Activated T-cell treated with anti-CD3 and anti-CD28 coated beads, Interleukin-2, amount 50 U/mL, for 24 hours (primary cell): Measurements from ENCODE around the gene FAM32A.

Source experiments
- DNase-seq: peaks from one replicate; pipeline ENCODE4 v3.0.0-alpha.2; 2020
- H3K27ac Mint-ChIP-seq: 2 replicates; pipeline ENCODE4 v1.8.0; 2020; ENCODE audit warnings: mild to moderate bottlenecking, mixed read lengths
- H3K27me3 Mint-ChIP-seq: 2 replicates; pipeline ENCODE4 v1.8.0; 2020; ENCODE audit warnings: mixed read lengths
- H3K36me3 Mint-ChIP-seq: 2 replicates; pipeline ENCODE4 v1.8.0; 2020; ENCODE audit warnings: low read depth, mixed read lengths
- H3K4me1 Mint-ChIP-seq: 2 replicates; pipeline ENCODE4 v1.8.0; 2020; ENCODE audit warnings: low read depth, mixed read lengths
- H3K4me3 Mint-ChIP-seq: 2 replicates; pipeline ENCODE4 v1.8.0; 2020; ENCODE audit warnings: mild to moderate bottlenecking, moderate library complexity, mixed read lengths
- H3K9me3 Mint-ChIP-seq: 2 replicates; pipeline ENCODE4 v1.8.0; 2020; ENCODE audit warnings: mixed read lengths

FAM32A gene

GRCh38 chr19:16217716-16218451 is 32.7 kb downstream of the FAM32A start:
- no peak for DNase-seq
- Mint-ChIP-seq H3K27me3 (no peaks in the 10 kb centered on the region), H3K4me3 (no peak overlapping the region), H3K9me3 (peaks cover 15% of the 10 kb centered on the region), H3K36me3 (peaks cover 91% of the 10 kb centered on the region), H3K4me1 (peaks cover 49% of the 10 kb centered on the region), H3K27ac (peak overlapping the region; percentile 71)

- no peak overlapping the region for H3K4me3 Mint-ChIP-seq
- H3K27ac Mint-ChIP-seq: peak overlapping the region; percentile 71
- H3K4me1 Mint-ChIP-seq: peaks cover 44% of the 10 kb centered on the region
- no peak for DNase-seq
- H3K27me3 Mint-ChIP-seq: no peaks in the 10 kb centered on the region
- H3K36me3 Mint-ChIP-seq: peaks cover 92% of the 10 kb centered on the region
- H3K9me3 Mint-ChIP-seq: peaks cover 15% of the 10 kb centered on the region
Measured at GRCh38 chr19:16218851-16219250, 33.6 kb downstream of the FAM32A start.

- Mint-ChIP-seq H3K4me3 (no peak overlapping the region), H3K27ac (no peak overlapping the region), H3K27me3 (no peaks in the 10 kb centered on the region), H3K36me3 (peaks cover 91% of the 10 kb centered on the region), H3K4me1 (peaks cover 15% of the 10 kb centered on the region), H3K9me3 (peaks cover 15% of the 10 kb centered on the region)
- DNase-seq: no peak
Measured at GRCh38 chr19:16222806-16223205, 37.6 kb downstream of the FAM32A start.

GRCh38 chr19:16223746-16224145 is 38.5 kb downstream of the FAM32A start:
- Mint-ChIP-seq H3K36me3 (peaks cover 91% of the 10 kb centered on the region), H3K4me3 (no peak overlapping the region)

GRCh38 chr19:16224293-16225045 is 39.3 kb downstream of the FAM32A start:
- Mint-ChIP-seq H3K36me3 (peaks cover 91% of the 10 kb centered on the region), H3K4me1 (peaks cover 2% of the 10 kb centered on the region), H3K27ac (no peak overlapping the region), H3K4me3 (no peak overlapping the region), H3K9me3 (peaks cover 12% of the 10 kb centered on the region), H3K27me3 (no peaks in the 10 kb centered on the region)
- no peak for DNase-seq

More at GRCh38 chr19:16223746-16224145, 38.5 kb downstream of the FAM32A start:
- H3K9me3 Mint-ChIP-seq: peaks cover 15% of the 10 kb centered on the region
- peaks cover 6% of the 10 kb centered on the region for H3K4me1 Mint-ChIP-seq
- DNase-seq: no peak
- H3K27ac Mint-ChIP-seq: no peak overlapping the region
- no peaks in the 10 kb centered on the region for H3K27me3 Mint-ChIP-seq

- Mint-ChIP-seq H3K27me3 (no peaks in the 10 kb centered on the region), H3K36me3 (peaks cover 91% of the 10 kb centered on the region), H3K4me3 (no peak overlapping the region), H3K9me3 (peaks cover 8% of the 10 kb centered on the region), H3K27ac (peak overlapping the region; percentile 47), H3K4me1 (peaks cover 2% of the 10 kb centered on the region)
- no peak for DNase-seq
Measured at GRCh38 chr19:16225279-16226183, 40.3 kb downstream of the FAM32A start.

GRCh38 chr19:16226184-16226591 is 41.0 kb downstream of the FAM32A start:
- Mint-ChIP-seq H3K27ac (peak overlapping the region; percentile 47), H3K4me3 (no peak overlapping the region), H3K36me3 (peaks cover 88% of the 10 kb centered on the region), H3K4me1 (peaks cover 2% of the 10 kb centered on the region), H3K27me3 (no peaks in the 10 kb centered on the region), H3K9me3 (peaks cover 3% of the 10 kb centered on the region)
- DNase-seq: no peak

GRCh38 chr19:16226878-16227836 is 41.9 kb downstream of the FAM32A start:
- no peak overlapping the region for H3K27ac Mint-ChIP-seq
- peaks cover 89% of the 10 kb centered on the region for H3K36me3 Mint-ChIP-seq

GRCh38 chr19:16227837-16228636 is 42.8 kb downstream of the FAM32A start:
- H3K27ac Mint-ChIP-seq: no peak overlapping the region
- H3K9me3 Mint-ChIP-seq: no peaks in the 10 kb centered on the region
- peaks cover 3% of the 10 kb centered on the region for H3K4me1 Mint-ChIP-seq
- no peak overlapping the region for H3K4me3 Mint-ChIP-seq
- DNase-seq: peak; percentile 29
- peaks cover 90% of the 10 kb centered on the region for H3K36me3 Mint-ChIP-seq
- no peaks in the 10 kb centered on the region for H3K27me3 Mint-ChIP-seq

More at GRCh38 chr19:16226878-16227836, 41.9 kb downstream of the FAM32A start:
- Mint-ChIP-seq H3K4me1 (peaks cover 2% of the 10 kb centered on the region), H3K4me3 (no peak overlapping the region), H3K27me3 (no peaks in the 10 kb centered on the region), H3K9me3 (no peaks in the 10 kb centered on the region)
- DNase-seq: no peak

GRCh38 chr19:16228637-16229321 is 43.6 kb downstream of the FAM32A start:
- DNase-seq: peak; percentile 15
- Mint-ChIP-seq H3K4me1 (peaks cover 2% of the 10 kb centered on the region), H3K4me3 (no peak overlapping the region), H3K9me3 (no peaks in the 10 kb centered on the region), H3K27ac (no peak overlapping the region), H3K27me3 (no peaks in the 10 kb centered on the region), H3K36me3 (peaks cover 90% of the 10 kb centered on the region)

- Mint-ChIP-seq H3K36me3 (peaks cover 90% of the 10 kb centered on the region), H3K27me3 (no peaks in the 10 kb centered on the region), H3K4me1 (peaks cover 4% of the 10 kb centered on the region), H3K4me3 (no peak overlapping the region), H3K9me3 (no peaks in the 10 kb centered on the region), H3K27ac (no peak overlapping the region)
- peak; percentile 11 for DNase-seq
Measured at GRCh38 chr19:16229322-16229641, 44.1 kb downstream of the FAM32A start.

GRCh38 chr19:16232127-16232526 is 46.9 kb downstream of the FAM32A start:
- H3K9me3 Mint-ChIP-seq: peaks cover 4% of the 10 kb centered on the region
- H3K27me3 Mint-ChIP-seq: no peaks in the 10 kb centered on the region
- H3K36me3 Mint-ChIP-seq: peaks cover 97% of the 10 kb centered on the region
- DNase-seq: peak; percentile 23
- H3K4me3 Mint-ChIP-seq: no peak overlapping the region
- H3K4me1 Mint-ChIP-seq: peaks cover 20% of the 10 kb centered on the region
- peak overlapping the region; percentile 27 for H3K27ac Mint-ChIP-seq
